Activated T-helper 17 cell treated with anti-CD3 and anti-CD28 coated beads, Interleukin-2, amount 50 U/mL, for 72 hours (primary cell): Measurements from ENCODE around the gene GAL3ST2. TPM values are rescaled to one million over a fixed set of nuclear protein-coding genes. Genes with fewer than 3 reads are reported as not detected.
"Not testable (repeated sequence)": the region's sequence is repeated elsewhere in the genome, so short reads cannot be mapped to it uniquely, and the experiment has no call there.

Experiments
- ATAC-seq: fragments of 150-1000 bp; cut with Tn5 transposase; replicated peaks from 2 replicates; pipeline ENCODE4 v1.10.0; 2021; ENCODE audit warnings: mild to moderate bottlenecking, moderate library complexity
- H3K27ac Mint-ChIP-seq: one replicate; pipeline ENCODE4 v1.8.0; 2022; ENCODE audit warnings: mixed read lengths
- H3K27me3 Mint-ChIP-seq: one replicate; pipeline ENCODE4 v1.8.0; 2022; ENCODE audit warnings: mixed read lengths
- H3K36me3 Mint-ChIP-seq: one replicate; pipeline ENCODE4 v1.8.0; 2022; ENCODE audit warnings: low read depth, mild to moderate bottlenecking, mixed read lengths
- H3K4me1 Mint-ChIP-seq: one replicate; pipeline ENCODE4 v1.8.0; 2022; ENCODE audit warnings: mixed read lengths
- H3K4me3 Mint-ChIP-seq: one replicate; pipeline ENCODE4 v1.8.0; 2022; ENCODE audit warnings: mild to moderate bottlenecking, mixed read lengths
- H3K9me3 Mint-ChIP-seq: one replicate; pipeline ENCODE4 v1.8.0; 2022; ENCODE audit warnings: mixed read lengths
- total RNA-seq, 2 donors: library from RNA; stranded (reverse); gene quantifications; one replicate each; pipeline ENCODE4 v1.2.3, GENCODE V29; 2022

Gene GAL3ST2
- total RNA-seq, 2 donors from 2014 or later = 0.35 to 4.1 TPM

GRCh38 chr2:241801611-241802420 is 25.2 kb downstream of the GAL3ST2 start:
- Mint-ChIP-seq H3K27me3 (no peaks in the 10 kb centered on the region), H3K4me3 (no peak overlapping the region), H3K4me1 (no peaks in the 10 kb centered on the region), H3K9me3 (no peaks in the 10 kb centered on the region), H3K27ac (no peak overlapping the region), H3K36me3 (no peaks in the 10 kb centered on the region)
- no peak for ATAC-seq

- ATAC-seq = peak; percentile 20
- H3K4me1 Mint-ChIP-seq = no peaks in the 10 kb centered on the region
- H3K36me3 Mint-ChIP-seq = no peaks in the 10 kb centered on the region
- no peaks in the 10 kb centered on the region for H3K27me3 Mint-ChIP-seq
- peak overlapping the region; percentile 87 for H3K27ac Mint-ChIP-seq
- peak overlapping the region; percentile 82 for H3K4me3 Mint-ChIP-seq
- H3K9me3 Mint-ChIP-seq = no peaks in the 10 kb centered on the region
Measured at GRCh38 chr2:241802421-241803318, 26.0 kb downstream of the GAL3ST2 start.

GRCh38 chr2:241803387-241804325 is 27.0 kb downstream of the GAL3ST2 start:
- peak; percentile 68 for ATAC-seq
- Mint-ChIP-seq H3K27ac (peak overlapping the region; percentile 87), H3K36me3 (no peaks in the 10 kb centered on the region), H3K4me3 (peak overlapping the region; percentile 82), H3K4me1 (no peaks in the 10 kb centered on the region), H3K9me3 (no peaks in the 10 kb centered on the region), H3K27me3 (no peaks in the 10 kb centered on the region)

- ATAC-seq = peak; percentile 43
- Mint-ChIP-seq H3K27me3 (no peaks in the 10 kb centered on the region), H3K4me1 (no peaks in the 10 kb centered on the region), H3K36me3 (no peaks in the 10 kb centered on the region), H3K9me3 (no peaks in the 10 kb centered on the region), H3K27ac (no peak overlapping the region), H3K4me3 (peak overlapping the region; percentile 82)
Measured at GRCh38 chr2:241804326-241805229, 28.0 kb downstream of the GAL3ST2 start.

GRCh38 chr2:241806217-241806616 is 29.6 kb downstream of the GAL3ST2 start:
- not testable (repeated sequence) for H3K9me3 Mint-ChIP-seq, H3K4me3 Mint-ChIP-seq, H3K36me3 Mint-ChIP-seq, ATAC-seq, H3K27ac Mint-ChIP-seq, H3K4me1 Mint-ChIP-seq, H3K27me3 Mint-ChIP-seq

- H3K36me3 Mint-ChIP-seq = no peaks in the 10 kb centered on the region
- H3K9me3 Mint-ChIP-seq = no peaks in the 10 kb centered on the region
- no peaks in the 10 kb centered on the region for H3K27me3 Mint-ChIP-seq
- no peaks in the 10 kb centered on the region for H3K4me1 Mint-ChIP-seq
- H3K4me3 Mint-ChIP-seq = no peak overlapping the region
- ATAC-seq = no peak
- peak overlapping the region; percentile 37 for H3K27ac Mint-ChIP-seq
Measured at GRCh38 chr2:241808051-241808720, 31.6 kb downstream of the GAL3ST2 start.

- Mint-ChIP-seq H3K4me3 (no peak within 1 kb of the TSS), H3K36me3 (no peaks in the 10 kb centered on the region), H3K27ac (peak within 1 kb of the TSS; percentile 37), H3K27me3 (no peaks in the 10 kb centered on the region), H3K9me3 (no peaks in the 10 kb centered on the region), H3K4me1 (no peaks in the 10 kb centered on the region)
- no peak for ATAC-seq
Measured at GRCh38 chr2:241808721-241809382, 32.2 kb downstream of the GAL3ST2 start, which contains the start of gene NEU4. Gene NEU4, plus strand, starts transcription at chr2:241809193. Its CDS starts 5,292 bp downstream, at chr2:241814485.

- no peaks in the 10 kb centered on the region for H3K9me3 Mint-ChIP-seq
- H3K36me3 Mint-ChIP-seq = no peaks in the 10 kb centered on the region
- ATAC-seq = no peak
- H3K27me3 Mint-ChIP-seq = no peaks in the 10 kb centered on the region
- H3K4me1 Mint-ChIP-seq = no peaks in the 10 kb centered on the region
- H3K27ac Mint-ChIP-seq = no peak overlapping the region
- no peak overlapping the region for H3K4me3 Mint-ChIP-seq
Measured at GRCh38 chr2:241809383-241810306, 33.0 kb downstream of the GAL3ST2 start.

- H3K27ac Mint-ChIP-seq = no peak overlapping the region
- H3K9me3 Mint-ChIP-seq = no peaks in the 10 kb centered on the region
- no peak for ATAC-seq
- no peaks in the 10 kb centered on the region for H3K27me3 Mint-ChIP-seq
- H3K4me3 Mint-ChIP-seq = no peak overlapping the region
- H3K36me3 Mint-ChIP-seq = no peaks in the 10 kb centered on the region
- no peaks in the 10 kb centered on the region for H3K4me1 Mint-ChIP-seq
Measured at GRCh38 chr2:241810307-241811200, 33.9 kb downstream of the GAL3ST2 start.

- Mint-ChIP-seq H3K36me3 (no peaks in the 10 kb centered on the region), H3K27ac (no peak overlapping the region), H3K27me3 (no peaks in the 10 kb centered on the region), H3K4me1 (no peaks in the 10 kb centered on the region), H3K4me3 (no peak overlapping the region), H3K9me3 (no peaks in the 10 kb centered on the region)
- no peak for ATAC-seq
Measured at GRCh38 chr2:241811201-241811951, 34.8 kb downstream of the GAL3ST2 start.
